ENCODE results near the gene RASSF1.
"Not testable (repeated sequence)": the region's sequence is repeated elsewhere in the genome, so short reads cannot be mapped to it uniquely, and the experiment has no call there.

RASSF1 gene

GRCh38 chr3:50284121-50284520 is 56.5 kb downstream of the RASSF1 start:
- DNase-seq (ENCODE audit: low spot score), result not testable (repeated sequence)
